Prostate gland (tissue), 2 donors: Measurements from ENCODE around the gene ZBTB16.

Experiments used
- POLR2A ChIP-seq: fragments of 450-650 bp; IDR thresholded peaks from one replicate; pipeline ENCODE4 v1.6.1; 2016; ENCODE audit warnings: antibody characterized with exemption, mild to moderate bottlenecking
- TF ChIP-seq, protein P1 (sequence below), 4 experiments: fragments of 200-600 bp in 2 of 4; fragments of 450-650 bp in 2 of 4; sonication (generic) in 2 of 4; IDR thresholded peaks; 1 replicate in 3 of 4; 2 replicates in 1 of 4; pipeline ENCODE4 v1.5.1; 2016 to 2019; ENCODE audit warnings: antibody characterized with exemption in 4 of 4, mild to moderate bottlenecking in 2 of 4, moderate library complexity in 2 of 4

DNA sequence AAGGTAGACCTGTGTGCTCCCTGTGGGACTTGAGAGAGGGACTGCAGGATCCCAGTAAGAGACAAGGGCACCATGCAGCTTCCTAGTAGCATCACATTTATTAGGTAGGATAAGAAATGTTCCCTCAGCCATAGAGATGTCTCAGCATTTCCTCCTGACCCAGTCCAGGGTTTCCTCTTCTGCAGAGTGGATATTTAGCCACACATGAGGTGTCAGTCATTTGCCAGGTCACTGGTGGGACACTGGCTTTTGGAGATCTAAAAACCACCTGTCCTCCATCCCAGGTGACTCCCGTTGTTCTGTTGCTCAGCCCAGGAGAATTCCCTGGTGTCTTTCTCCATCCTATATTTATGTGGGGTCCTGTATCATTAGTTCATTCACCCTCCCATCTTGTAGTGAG lies 119.1 kb downstream of the ZBTB16 start:
- TF ChIP-seq, protein P1, sequence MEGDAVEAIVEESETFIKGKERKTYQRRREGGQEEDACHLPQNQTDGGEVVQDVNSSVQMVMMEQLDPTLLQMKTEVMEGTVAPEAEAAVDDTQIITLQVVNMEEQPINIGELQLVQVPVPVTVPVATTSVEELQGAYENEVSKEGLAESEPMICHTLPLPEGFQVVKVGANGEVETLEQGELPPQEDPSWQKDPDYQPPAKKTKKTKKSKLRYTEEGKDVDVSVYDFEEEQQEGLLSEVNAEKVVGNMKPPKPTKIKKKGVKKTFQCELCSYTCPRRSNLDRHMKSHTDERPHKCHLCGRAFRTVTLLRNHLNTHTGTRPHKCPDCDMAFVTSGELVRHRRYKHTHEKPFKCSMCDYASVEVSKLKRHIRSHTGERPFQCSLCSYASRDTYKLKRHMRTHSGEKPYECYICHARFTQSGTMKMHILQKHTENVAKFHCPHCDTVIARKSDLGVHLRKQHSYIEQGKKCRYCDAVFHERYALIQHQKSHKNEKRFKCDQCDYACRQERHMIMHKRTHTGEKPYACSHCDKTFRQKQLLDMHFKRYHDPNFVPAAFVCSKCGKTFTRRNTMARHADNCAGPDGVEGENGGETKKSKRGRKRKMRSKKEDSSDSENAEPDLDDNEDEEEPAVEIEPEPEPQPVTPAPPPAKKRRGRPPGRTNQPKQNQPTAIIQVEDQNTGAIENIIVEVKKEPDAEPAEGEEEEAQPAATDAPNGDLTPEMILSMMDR (IDR thresholded peaks at IDR 0.05) = no peak
- no peak for TF ChIP-seq POLR2A
